ENCODE results near the gene LIMS2. TPM values are rescaled to one million over a fixed set of nuclear protein-coding genes. Genes with fewer than 3 reads are reported as not detected.

LIMS2 gene
- total RNA-seq, 2 experiments from 2014 or later, result 1.6 to 24.9 TPM

DNA sequence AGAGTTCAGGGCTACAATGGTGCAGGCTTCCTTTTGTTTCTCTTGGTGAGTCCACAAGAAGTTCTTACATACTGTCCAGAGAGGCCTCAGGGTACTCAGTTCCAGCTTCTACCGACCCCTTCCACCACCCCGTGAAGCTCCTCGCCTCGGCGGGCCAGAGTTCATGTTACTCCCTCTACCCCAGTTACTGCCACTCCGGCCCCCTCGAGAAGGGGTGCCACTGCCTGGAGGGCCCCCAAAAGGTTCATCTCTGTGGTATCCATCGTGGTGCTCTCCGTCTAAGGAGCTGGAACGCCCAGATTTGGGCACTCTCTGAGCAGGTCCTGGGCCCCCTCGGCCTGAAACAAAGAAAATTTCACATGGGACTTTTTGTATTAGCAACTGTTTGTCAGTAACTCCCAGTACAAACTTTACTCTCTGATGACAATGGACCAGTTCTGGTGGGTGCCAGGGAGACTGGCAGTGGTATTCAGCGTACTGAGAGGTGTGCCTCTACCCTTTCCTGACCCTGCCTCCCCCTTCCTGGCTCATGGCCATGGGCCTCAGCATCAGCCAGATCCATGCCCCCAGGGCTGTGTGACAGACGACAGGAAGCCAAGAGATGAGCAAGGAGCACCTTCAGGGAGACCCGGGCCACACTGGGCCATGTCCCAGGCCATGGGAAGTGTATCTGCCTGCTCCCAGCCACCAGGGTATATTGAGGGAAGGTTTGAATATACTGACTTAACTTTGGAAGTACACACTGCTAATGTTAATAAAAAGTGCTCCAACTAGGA is 31.1 kb upstream of the LIMS2 start:
- Histone ChIP-seq H3K79me2 (ENCODE audit: insufficient read depth, low read depth, low read length) (peaks cover 29% of the 10 kb centered on the region; the same call in 1 of the 2 replicates), H3K4me1 (ENCODE audit: insufficient read depth, low read length, poor library complexity, severe bottlenecking) (peaks cover 21% of the 10 kb centered on the region), H3K9me2 (ENCODE audit: insufficient read depth, low read length) (no peaks in the 10 kb centered on the region), H3K36me3 (ENCODE audit: insufficient read depth, low read length) (peaks cover 89% of the 10 kb centered on the region), H4K20me1 (ENCODE audit: insufficient read depth, low read length) (peaks cover 12% of the 10 kb centered on the region; the same call in 1 of the 2 replicates), H3K9me3 (ENCODE audit: low read length) (no peaks in the 10 kb centered on the region), H3K27ac (ENCODE audit: low read depth, low read length, poor library complexity, severe bottlenecking) (no peak overlapping the region), H3K4me3 (ENCODE audit: low read depth, low read length, poor library complexity, severe bottlenecking) (no peak overlapping the region), H3K4me2 (ENCODE audit: low read length) (no peak overlapping the region), H2AFZ (ENCODE audit: low read length) (no peak overlapping the region)
- intact Hi-C loops (cut with micrococcal nuclease; ENCODE audit: unreplicated experiment), result no loop called here
- ChIA-PET CTCF (ENCODE audit: unreplicated experiment) (no interaction called here), POLR2A (no interaction called here)
- TF ChIP-seq EZH2phosphoT487 (IDR thresholded peaks at IDR 0.05; ENCODE audit: borderline replicate concordance, low read depth, low read length), result no peak
- TF ChIP-seq, protein P1, sequence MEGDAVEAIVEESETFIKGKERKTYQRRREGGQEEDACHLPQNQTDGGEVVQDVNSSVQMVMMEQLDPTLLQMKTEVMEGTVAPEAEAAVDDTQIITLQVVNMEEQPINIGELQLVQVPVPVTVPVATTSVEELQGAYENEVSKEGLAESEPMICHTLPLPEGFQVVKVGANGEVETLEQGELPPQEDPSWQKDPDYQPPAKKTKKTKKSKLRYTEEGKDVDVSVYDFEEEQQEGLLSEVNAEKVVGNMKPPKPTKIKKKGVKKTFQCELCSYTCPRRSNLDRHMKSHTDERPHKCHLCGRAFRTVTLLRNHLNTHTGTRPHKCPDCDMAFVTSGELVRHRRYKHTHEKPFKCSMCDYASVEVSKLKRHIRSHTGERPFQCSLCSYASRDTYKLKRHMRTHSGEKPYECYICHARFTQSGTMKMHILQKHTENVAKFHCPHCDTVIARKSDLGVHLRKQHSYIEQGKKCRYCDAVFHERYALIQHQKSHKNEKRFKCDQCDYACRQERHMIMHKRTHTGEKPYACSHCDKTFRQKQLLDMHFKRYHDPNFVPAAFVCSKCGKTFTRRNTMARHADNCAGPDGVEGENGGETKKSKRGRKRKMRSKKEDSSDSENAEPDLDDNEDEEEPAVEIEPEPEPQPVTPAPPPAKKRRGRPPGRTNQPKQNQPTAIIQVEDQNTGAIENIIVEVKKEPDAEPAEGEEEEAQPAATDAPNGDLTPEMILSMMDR (conservative IDR thresholded peaks at IDR 0.05; ENCODE audit: low read length), result no peak
- BruUV-seq (replicated peaks), result no TSS peak
- DNase-seq (ENCODE audit: low spot score), result no peak

DNA sequence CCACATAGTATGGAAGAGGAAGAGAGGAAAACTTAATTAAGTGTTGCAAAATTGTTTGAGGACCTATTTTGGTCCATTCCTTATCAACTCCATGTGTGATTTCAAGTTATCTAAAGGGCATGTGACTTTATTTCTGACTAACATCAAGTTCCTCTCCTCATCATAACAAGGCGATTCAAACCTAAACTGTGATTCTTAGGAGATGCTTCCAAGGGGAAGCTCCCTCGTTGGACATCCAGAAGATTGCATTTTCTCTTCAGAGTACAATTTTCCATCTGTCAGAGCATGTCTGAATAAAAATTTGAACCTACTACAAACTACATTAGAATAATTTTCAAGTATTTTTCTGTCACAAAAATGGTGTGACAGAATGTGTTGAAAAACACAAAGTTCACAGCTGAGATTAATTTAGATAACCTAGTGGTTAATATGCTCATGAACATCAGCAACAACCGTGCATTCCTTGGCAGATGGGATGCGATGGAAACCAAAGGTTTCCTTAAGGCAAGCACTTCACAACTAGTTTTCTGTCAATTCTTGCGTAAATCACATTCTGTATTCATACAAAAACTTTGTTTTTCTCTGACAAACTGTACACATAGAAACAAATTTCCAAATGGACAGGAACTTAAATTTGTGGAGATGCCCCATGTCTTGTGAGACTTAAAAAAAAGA is 30.2 kb upstream of the LIMS2 start:
- DNase-seq (ENCODE audit: low spot score), result no peak
- Histone ChIP-seq H3K4me1 (ENCODE audit: insufficient read depth, low read length, poor library complexity, severe bottlenecking) (peaks cover 26% of the 10 kb centered on the region), H3K4me2 (ENCODE audit: low read length) (no peak overlapping the region), H2AFZ (ENCODE audit: low read length) (no peak overlapping the region), H3K4me3 (ENCODE audit: low read depth, low read length, poor library complexity, severe bottlenecking) (no peak overlapping the region), H3K27ac (ENCODE audit: low read depth, low read length, poor library complexity, severe bottlenecking) (no peak overlapping the region), H3K36me3 (ENCODE audit: insufficient read depth, low read length) (peaks cover 81% of the 10 kb centered on the region), H4K20me1 (ENCODE audit: insufficient read depth, low read length) (peaks cover 12% of the 10 kb centered on the region; the same call in 1 of the 2 replicates), H3K9me3 (ENCODE audit: low read length) (no peaks in the 10 kb centered on the region), H3K9me2 (ENCODE audit: insufficient read depth, low read length) (no peaks in the 10 kb centered on the region), H3K79me2 (ENCODE audit: insufficient read depth, low read depth, low read length) (peaks cover 29% of the 10 kb centered on the region; the same call in 1 of the 2 replicates)
- ChIA-PET POLR2A (interaction anchor here (1.0 kb wide), 1 partner anchor 44 kb away, joined by 4 read pairs; no protein-coding TSS in a partner anchor), CTCF (ENCODE audit: unreplicated experiment) (no interaction called here)
- no TSS peak for BruUV-seq (replicated peaks)
- no peak for TF ChIP-seq EZH2phosphoT487 (IDR thresholded peaks at IDR 0.05; ENCODE audit: borderline replicate concordance, low read depth, low read length)
- TF ChIP-seq, protein P1 (conservative IDR thresholded peaks at IDR 0.05; ENCODE audit: low read length), result no peak
- intact Hi-C loops (cut with micrococcal nuclease; ENCODE audit: unreplicated experiment), result no loop called here
